ENCODE measurements around the gene TSC22D3.
"Not testable (repeated sequence)": the region's sequence is repeated elsewhere in the genome, so short reads cannot be mapped to it uniquely, and the experiment has no call there.

TSC22D3 gene

GRCh38 chrX:107710617-107711391 lies 64.8 kb downstream of the TSC22D3 start:
- no peak for DNase-seq

GRCh38 chrX:107709266-107709806 lies 66.3 kb downstream of the TSC22D3 start:
- no peak for DNase-seq

GRCh38 chrX:107708762-107709161 lies 66.8 kb downstream of the TSC22D3 start:
- DNase-seq: no peak

GRCh38 chrX:107707866-107708265 lies 67.7 kb downstream of the TSC22D3 start:
- no peak for DNase-seq

- DNase-seq: no peak
These were observed 69.3 kb downstream of the TSC22D3 start for GRCh38 chrX:107706309-107706708.

GRCh38 chrX:107704587-107704986 lies 71.0 kb downstream of the TSC22D3 start:
- no peak for DNase-seq

- no peak for DNase-seq
These were observed 71.4 kb downstream of the TSC22D3 start for GRCh38 chrX:107704181-107704580.

GRCh38 chrX:107701493-107702121 lies 74.0 kb downstream of the TSC22D3 start:
- no peak for DNase-seq

- DNase-seq: no peak
These were observed 74.8 kb downstream of the TSC22D3 start for GRCh38 chrX:107700790-107701189.

- DNase-seq: no peak
These were observed 75.2 kb downstream of the TSC22D3 start for GRCh38 chrX:107700317-107700774.

- no peak for DNase-seq
These were observed 76.0 kb downstream of the TSC22D3 start for GRCh38 chrX:107699616-107700015.

- DNase-seq: no peak
These were observed 84.6 kb downstream of the TSC22D3 start for GRCh38 chrX:107691024-107691448.

GRCh38 chrX:107687445-107687844 lies 88.1 kb downstream of the TSC22D3 start:
- DNase-seq: no peak

GRCh38 chrX:107686792-107687191 lies 88.8 kb downstream of the TSC22D3 start:
- DNase-seq: no peak

- no peak for DNase-seq
These were observed 89.6 kb downstream of the TSC22D3 start for GRCh38 chrX:107686026-107686425.

GRCh38 chrX:107685586-107685985 lies 90.0 kb downstream of the TSC22D3 start:
- DNase-seq: not testable (repeated sequence)

- DNase-seq: no peak
These were observed 90.6 kb downstream of the TSC22D3 start for GRCh38 chrX:107684956-107685385.

GRCh38 chrX:107683931-107684330 lies 91.7 kb downstream of the TSC22D3 start:
- DNase-seq: no peak

- no peak for DNase-seq
These were observed 92.3 kb downstream of the TSC22D3 start for GRCh38 chrX:107683124-107683895.

- DNase-seq: no peak
These were observed 93.3 kb downstream of the TSC22D3 start for GRCh38 chrX:107682256-107682655.

GRCh38 chrX:107678957-107679740 lies 96.4 kb downstream of the TSC22D3 start:
- no peak for DNase-seq

- no peak for DNase-seq
These were observed 97.7 kb downstream of the TSC22D3 start for GRCh38 chrX:107677909-107678308.
